Measurements from ENCODE around the gene CYP4F12. TPM values are rescaled to one million over a fixed set of nuclear protein-coding genes. Genes with fewer than 3 reads are reported as not detected.

The CYP4F12 gene
- total and polyA plus RNA-seq, 2 donors (not counting 3 experiments of a cell fraction or from before 2014, with no cell fraction given): not detected

- Histone ChIP-seq H3K36me3 (ENCODE audit: control insufficient read depth in 2 of 2, extremely low read depth in 1 of 2, insufficient read depth in 2 of 2, low read length in 2 of 2) (no peaks in the 10 kb centered on the region), H3K27ac (ENCODE audit: insufficient read depth, low read depth, low read length) (no peak within 1 kb of the TSS), H4K20me1 (replicated peaks; ENCODE audit: control insufficient read depth, extremely low read depth, insufficient read depth, low read length) (no peaks in the 10 kb centered on the region), H3K9ac (replicated peaks; ENCODE audit: extremely low read depth, insufficient read depth, low read length) (no peak within 1 kb of the TSS), H3K9me3 (replicated peaks; ENCODE audit: control insufficient read depth, insufficient read depth, low read length) (no peaks in the 10 kb centered on the region), H3K4me2 (ENCODE audit: insufficient read depth, low read length) (no peak within 1 kb of the TSS), H2AFZ (ENCODE audit: low read depth, low read length) (no peak within 1 kb of the TSS), H3K4me1 (ENCODE audit: control insufficient read depth, extremely low read depth, insufficient read depth, low read length) (no peaks in the 10 kb centered on the region), H3K27me3 (ENCODE audit: control insufficient read depth in 2 of 2, insufficient read depth in 2 of 2, low read length in 2 of 2) (no peaks in the 10 kb centered on the region), H3K4me3 (replicated peaks in 1 of 3; ENCODE audit: insufficient read depth in 1 of 3, low read depth in 1 of 3, low read length in 3 of 3) (no peak within 1 kb of the TSS), H3K79me2 (ENCODE audit: control insufficient read depth, insufficient read depth, low read length) (no peaks in the 10 kb centered on the region), H3K9me1 (replicated peaks; ENCODE audit: control insufficient read depth, extremely low read depth, insufficient read depth, low read length) (no peaks in the 10 kb centered on the region)
- CTCF ChIA-PET: no interaction called here
- no TSS peak for BruUV-seq (replicated peaks)
- FAIRE-seq (no peak), DNase-seq (ENCODE audit: low read depth, low spot score) (no peak)
- TF ChIP-seq MYC (IDR thresholded peaks at IDR 0.05; ENCODE audit: low read depth, low read length): no peak
- no peak for TF ChIP-seq EZH2 (IDR thresholded peaks at IDR 0.05; ENCODE audit: borderline replicate concordance, low read depth, low read length, severe bottlenecking)
- no peak for TF ChIP-seq POLR2AphosphoS5 (IDR thresholded peaks at IDR 0.05; ENCODE audit: insufficient read depth, low read depth, low read length)
- no peak for TF ChIP-seq MAX (IDR thresholded peaks at IDR 0.05; ENCODE audit: insufficient read depth, insufficient read length)
- no peak for TF ChIP-seq FOS (IDR thresholded peaks at IDR 0.05; ENCODE audit: borderline replicate concordance, insufficient read depth, low read length)
- POLR2A ChIA-PET: no interaction called here
- intact Hi-C loops (cut with micrococcal nuclease): no loop called here
- dilution Hi-C loops (cut with MboI; ENCODE audit: extremely low pct_ligation_motif_present, low sequenced_read_pairs): no loop called here
Observed at GRCh38 chr19:15727724-15728123, 54.8 kb downstream of the CYP4F12 start, which contains the start of gene OR10H2. TSS of gene OR10H2 (plus strand) at chr19:15728024. CDS start at chr19:15728044, 20 bp downstream.

DNA sequence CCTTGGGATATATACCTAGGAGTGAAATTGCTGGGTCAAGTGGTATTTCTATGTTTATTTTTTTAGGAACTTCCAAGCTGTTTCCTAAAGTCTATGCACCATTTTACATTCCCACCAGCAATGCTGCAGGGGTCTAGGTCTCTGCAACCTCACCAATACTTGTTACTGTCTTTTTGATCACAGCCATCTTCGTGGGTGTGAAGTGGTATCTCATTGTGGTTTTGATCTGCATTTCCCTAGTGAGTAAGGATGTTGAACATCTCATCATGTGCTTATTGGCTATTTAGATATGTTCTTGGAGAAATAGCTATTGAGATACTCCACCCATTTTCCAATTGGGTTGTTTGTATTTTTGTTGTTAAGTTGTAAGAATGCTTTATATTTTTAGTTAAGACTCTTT lies 57.7 kb downstream of the CYP4F12 start:
- no peak for TF ChIP-seq JUN (IDR thresholded peaks at IDR 0.05; ENCODE audit: borderline replicate concordance, insufficient read depth, insufficient read length, low read depth)
- FAIRE-seq (no peak), DNase-seq (ENCODE audit: low read depth, low spot score) (no peak)
- no peak overlapping the region for H3K4me3 ChIP-seq (replicated peaks in 1 of 3; ENCODE audit: insufficient read depth in 1 of 3, low read depth in 1 of 3, low read length in 3 of 3)
- no peaks in the 10 kb centered on the region for H3K4me1 ChIP-seq (ENCODE audit: control insufficient read depth, extremely low read depth, insufficient read depth, low read length)
- no peak overlapping the region for H3K27ac ChIP-seq (ENCODE audit: insufficient read depth, low read depth, low read length)
- no peak overlapping the region for H3K9ac ChIP-seq (replicated peaks; ENCODE audit: extremely low read depth, insufficient read depth, low read length)
- POLR2A ChIA-PET: no interaction called here
- no peaks in the 10 kb centered on the region for H3K9me3 ChIP-seq (replicated peaks; ENCODE audit: control insufficient read depth, insufficient read depth, low read length)
- H3K9me1 ChIP-seq (replicated peaks; ENCODE audit: control insufficient read depth, extremely low read depth, insufficient read depth, low read length): no peaks in the 10 kb centered on the region
- dilution Hi-C loops (cut with MboI; ENCODE audit: extremely low pct_ligation_motif_present, low sequenced_read_pairs): no loop called here
- H3K36me3 ChIP-seq (ENCODE audit: control insufficient read depth in 2 of 2, extremely low read depth in 1 of 2, insufficient read depth in 2 of 2, low read length in 2 of 2): no peaks in the 10 kb centered on the region
- H3K27me3 ChIP-seq (ENCODE audit: control insufficient read depth in 2 of 2, insufficient read depth in 2 of 2, low read length in 2 of 2): no peaks in the 10 kb centered on the region
- no peaks in the 10 kb centered on the region for H3K79me2 ChIP-seq (ENCODE audit: control insufficient read depth, insufficient read depth, low read length)
- H4K20me1 ChIP-seq (replicated peaks; ENCODE audit: control insufficient read depth, extremely low read depth, insufficient read depth, low read length): no peaks in the 10 kb centered on the region
- CTCF ChIA-PET: no interaction called here
- H2AFZ ChIP-seq (ENCODE audit: low read depth, low read length): no peak overlapping the region
- H3K4me2 ChIP-seq (ENCODE audit: insufficient read depth, low read length): no peak overlapping the region
- no TSS peak for BruUV-seq (replicated peaks)
- intact Hi-C loops (cut with micrococcal nuclease): no loop called here
